Measurements from ENCODE around the gene RAD51B.

The RAD51B gene

DNA sequence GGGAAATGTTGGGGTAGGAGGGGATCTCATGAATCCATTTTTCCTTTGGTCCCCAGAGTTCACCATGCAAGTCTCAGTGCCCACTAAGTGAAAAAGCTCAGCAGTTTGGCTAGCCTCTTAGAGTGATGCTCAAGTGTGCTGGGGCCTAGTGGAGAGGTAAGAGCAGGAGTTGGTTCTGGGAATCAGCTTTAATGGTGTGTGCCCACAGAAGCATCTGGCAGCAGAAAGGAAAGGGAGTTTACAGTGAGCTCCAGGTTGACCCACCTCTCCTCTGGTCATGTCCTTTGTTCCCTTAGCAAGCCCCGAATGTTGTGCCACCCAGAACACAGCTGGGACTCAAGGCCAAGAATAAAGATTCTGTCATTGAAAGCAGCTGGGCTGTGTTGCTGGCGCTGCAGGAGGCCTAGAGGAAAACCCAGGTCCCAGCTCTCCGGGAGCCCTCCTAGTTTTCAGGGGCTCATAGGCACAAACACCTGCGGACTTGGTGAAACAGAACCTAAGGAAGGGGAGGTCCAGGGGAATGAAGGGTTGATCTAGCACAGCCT lies 652.5 kb downstream of the RAD51B start:
- no peak overlapping the region for H3K27ac ChIP-seq
- no peak for DNase-seq
- H3K27me3 ChIP-seq (replicated peaks) = no peaks in the 10 kb centered on the region
- H3K36me3 ChIP-seq (replicated peaks) = no peaks in the 10 kb centered on the region
- in situ Hi-C loops (cut with HindIII; ENCODE audit: low pct_ligation_motif_present, low sequenced_read_pairs) = no loop called here
- no peak overlapping the region for H3K4me3 ChIP-seq (ENCODE audit: low read depth, low read length)
- no peak for TF ChIP-seq CTCF (IDR thresholded peaks at IDR 0.05; ENCODE audit: low read depth, low read length, missing control alignments)

DNA sequence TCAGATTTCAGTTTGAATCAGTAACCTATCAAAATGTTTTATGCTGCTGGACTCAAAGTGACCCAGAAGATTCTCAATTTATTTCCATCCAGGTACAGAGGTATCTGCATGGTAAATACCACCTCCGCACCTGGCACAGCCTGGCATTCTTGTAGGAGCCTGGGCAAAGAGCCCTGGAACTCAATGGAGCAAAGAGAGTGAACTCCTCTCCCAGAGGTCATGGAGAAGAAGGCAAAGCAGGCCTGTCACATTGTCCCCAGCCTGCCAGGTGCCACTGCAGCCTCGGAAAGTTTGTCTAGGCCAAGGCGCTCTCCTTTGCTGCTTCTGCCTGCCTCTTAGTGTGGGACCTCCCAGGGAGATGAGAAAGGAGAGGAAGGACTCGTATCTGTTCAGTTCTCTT lies 653.5 kb downstream of the RAD51B start:
- no peak for TF ChIP-seq CTCF (IDR thresholded peaks at IDR 0.05; ENCODE audit: low read depth, low read length, missing control alignments)
- H3K27ac ChIP-seq = no peak overlapping the region
- H3K36me3 ChIP-seq (replicated peaks) = no peaks in the 10 kb centered on the region
- no peak overlapping the region for H3K4me3 ChIP-seq (ENCODE audit: low read depth, low read length)
- DNase-seq = no peak
- no peaks in the 10 kb centered on the region for H3K27me3 ChIP-seq (replicated peaks)
- in situ Hi-C loops (cut with HindIII; ENCODE audit: low pct_ligation_motif_present, low sequenced_read_pairs) = no loop called here

- TF ChIP-seq CTCF (IDR thresholded peaks at IDR 0.05; ENCODE audit: low read depth, low read length, missing control alignments) = no peak
- in situ Hi-C loops (cut with HindIII; ENCODE audit: low pct_ligation_motif_present, low sequenced_read_pairs) = no loop called here
- Histone ChIP-seq H3K4me3 (ENCODE audit: low read depth, low read length) (no peak overlapping the region), H3K27me3 (replicated peaks) (no peaks in the 10 kb centered on the region), H3K27ac (no peak overlapping the region), H3K36me3 (replicated peaks) (no peaks in the 10 kb centered on the region)
- DNase-seq = no peak
These were observed 654.2 kb downstream of the RAD51B start for GRCh38 chr14:68473794-68474193.

DNA sequence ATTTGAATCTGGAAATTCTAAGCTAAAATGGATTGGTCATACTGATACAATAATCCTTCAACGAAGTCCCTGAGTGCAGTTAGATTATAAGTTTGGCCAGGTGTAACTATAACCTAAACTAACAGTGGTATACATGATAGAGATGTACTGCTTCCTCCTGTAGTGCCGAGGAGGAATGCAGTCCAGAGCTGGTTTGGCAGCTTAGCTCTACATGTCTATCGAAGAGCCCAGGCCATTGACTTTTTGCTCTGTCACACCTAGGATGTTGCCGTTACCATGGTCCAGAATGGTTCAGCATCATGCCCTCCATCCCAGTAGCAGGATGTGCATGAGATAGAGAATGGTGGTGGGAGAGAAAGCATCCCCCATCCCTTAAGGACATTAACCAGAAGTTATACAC lies 655.2 kb downstream of the RAD51B start:
- H3K36me3 ChIP-seq (replicated peaks) = no peaks in the 10 kb centered on the region
- in situ Hi-C loops (cut with HindIII; ENCODE audit: low pct_ligation_motif_present, low sequenced_read_pairs) = no loop called here
- H3K27ac ChIP-seq = no peak overlapping the region
- DNase-seq = no peak
- H3K4me3 ChIP-seq (ENCODE audit: low read depth, low read length) = no peak overlapping the region
- TF ChIP-seq CTCF (IDR thresholded peaks at IDR 0.05; ENCODE audit: low read depth, low read length, missing control alignments) = no peak
- H3K27me3 ChIP-seq (replicated peaks) = no peaks in the 10 kb centered on the region

- H3K27ac ChIP-seq = peak overlapping the region; percentile 67
- no peaks in the 10 kb centered on the region for H3K27me3 ChIP-seq (replicated peaks)
- H3K4me3 ChIP-seq (ENCODE audit: low read depth, low read length) = no peak overlapping the region
- DNase-seq = no peak
- in situ Hi-C loops (cut with HindIII; ENCODE audit: low pct_ligation_motif_present, low sequenced_read_pairs) = no loop called here
- H3K36me3 ChIP-seq (replicated peaks) = no peaks in the 10 kb centered on the region
- TF ChIP-seq CTCF (IDR thresholded peaks at IDR 0.05; ENCODE audit: low read depth, low read length, missing control alignments) = no peak
These were observed 656.2 kb downstream of the RAD51B start for GRCh38 chr14:68475802-68476201.
